ENCODE data around the gene CNIH2.

DNA sequence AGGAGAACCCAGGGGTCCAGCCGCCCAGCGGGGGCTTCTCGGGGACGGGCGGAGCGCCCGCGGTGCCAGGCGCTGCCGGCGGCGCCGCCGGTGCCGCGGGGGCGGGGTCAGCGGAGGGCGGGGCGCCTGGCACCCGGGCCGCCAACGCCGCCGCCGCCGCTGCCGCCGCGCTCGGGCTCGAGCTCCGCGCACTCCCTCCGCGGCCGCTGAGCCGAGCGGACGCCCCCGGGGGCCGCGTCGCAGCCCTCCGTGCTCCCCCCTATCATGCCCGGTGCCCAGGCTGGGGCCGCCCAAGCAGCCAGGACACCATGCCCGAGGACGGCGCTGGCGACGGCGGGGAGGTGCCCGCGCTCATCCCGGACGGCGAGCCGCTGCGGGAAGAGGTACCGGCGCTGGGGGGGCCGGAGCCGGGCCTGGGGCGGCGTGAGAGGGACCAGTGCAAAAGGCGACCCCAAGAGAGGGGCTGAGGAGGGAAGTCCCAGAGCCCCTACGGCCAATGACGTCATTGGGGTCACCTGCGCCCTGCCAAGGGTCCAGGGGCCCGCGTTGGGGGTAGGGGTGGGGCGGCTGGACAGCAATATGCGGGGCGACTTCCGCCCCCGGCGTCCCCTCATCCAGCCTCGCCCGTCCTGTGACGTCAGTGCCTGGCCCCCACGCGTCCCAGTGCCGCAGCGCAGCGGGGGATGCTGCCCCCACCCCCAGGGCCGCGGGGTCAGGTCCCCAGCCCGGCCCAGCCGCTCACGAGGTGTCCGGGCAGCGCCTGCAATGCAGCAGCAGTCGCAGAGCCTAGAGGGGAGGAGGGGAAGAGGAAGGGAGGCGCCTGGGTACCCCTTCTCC is 13.9 kb downstream of the CNIH2 start, which contains the start of gene TMEM151A:
- TF ChIP-seq, protein P1, sequence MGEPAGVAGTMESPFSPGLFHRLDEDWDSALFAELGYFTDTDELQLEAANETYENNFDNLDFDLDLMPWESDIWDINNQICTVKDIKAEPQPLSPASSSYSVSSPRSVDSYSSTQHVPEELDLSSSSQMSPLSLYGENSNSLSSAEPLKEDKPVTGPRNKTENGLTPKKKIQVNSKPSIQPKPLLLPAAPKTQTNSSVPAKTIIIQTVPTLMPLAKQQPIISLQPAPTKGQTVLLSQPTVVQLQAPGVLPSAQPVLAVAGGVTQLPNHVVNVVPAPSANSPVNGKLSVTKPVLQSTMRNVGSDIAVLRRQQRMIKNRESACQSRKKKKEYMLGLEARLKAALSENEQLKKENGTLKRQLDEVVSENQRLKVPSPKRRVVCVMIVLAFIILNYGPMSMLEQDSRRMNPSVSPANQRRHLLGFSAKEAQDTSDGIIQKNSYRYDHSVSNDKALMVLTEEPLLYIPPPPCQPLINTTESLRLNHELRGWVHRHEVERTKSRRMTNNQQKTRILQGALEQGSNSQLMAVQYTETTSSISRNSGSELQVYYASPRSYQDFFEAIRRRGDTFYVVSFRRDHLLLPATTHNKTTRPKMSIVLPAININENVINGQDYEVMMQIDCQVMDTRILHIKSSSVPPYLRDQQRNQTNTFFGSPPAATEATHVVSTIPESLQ (CRISPR knock-in tag; conservative IDR thresholded peaks at IDR 0.05) = no peak
- no peak for TF ChIP-seq SIN3A (IDR thresholded peaks at IDR 0.05; ENCODE audit: borderline replicate concordance, low read depth, low read length)
- TF ChIP-seq, protein P2, sequence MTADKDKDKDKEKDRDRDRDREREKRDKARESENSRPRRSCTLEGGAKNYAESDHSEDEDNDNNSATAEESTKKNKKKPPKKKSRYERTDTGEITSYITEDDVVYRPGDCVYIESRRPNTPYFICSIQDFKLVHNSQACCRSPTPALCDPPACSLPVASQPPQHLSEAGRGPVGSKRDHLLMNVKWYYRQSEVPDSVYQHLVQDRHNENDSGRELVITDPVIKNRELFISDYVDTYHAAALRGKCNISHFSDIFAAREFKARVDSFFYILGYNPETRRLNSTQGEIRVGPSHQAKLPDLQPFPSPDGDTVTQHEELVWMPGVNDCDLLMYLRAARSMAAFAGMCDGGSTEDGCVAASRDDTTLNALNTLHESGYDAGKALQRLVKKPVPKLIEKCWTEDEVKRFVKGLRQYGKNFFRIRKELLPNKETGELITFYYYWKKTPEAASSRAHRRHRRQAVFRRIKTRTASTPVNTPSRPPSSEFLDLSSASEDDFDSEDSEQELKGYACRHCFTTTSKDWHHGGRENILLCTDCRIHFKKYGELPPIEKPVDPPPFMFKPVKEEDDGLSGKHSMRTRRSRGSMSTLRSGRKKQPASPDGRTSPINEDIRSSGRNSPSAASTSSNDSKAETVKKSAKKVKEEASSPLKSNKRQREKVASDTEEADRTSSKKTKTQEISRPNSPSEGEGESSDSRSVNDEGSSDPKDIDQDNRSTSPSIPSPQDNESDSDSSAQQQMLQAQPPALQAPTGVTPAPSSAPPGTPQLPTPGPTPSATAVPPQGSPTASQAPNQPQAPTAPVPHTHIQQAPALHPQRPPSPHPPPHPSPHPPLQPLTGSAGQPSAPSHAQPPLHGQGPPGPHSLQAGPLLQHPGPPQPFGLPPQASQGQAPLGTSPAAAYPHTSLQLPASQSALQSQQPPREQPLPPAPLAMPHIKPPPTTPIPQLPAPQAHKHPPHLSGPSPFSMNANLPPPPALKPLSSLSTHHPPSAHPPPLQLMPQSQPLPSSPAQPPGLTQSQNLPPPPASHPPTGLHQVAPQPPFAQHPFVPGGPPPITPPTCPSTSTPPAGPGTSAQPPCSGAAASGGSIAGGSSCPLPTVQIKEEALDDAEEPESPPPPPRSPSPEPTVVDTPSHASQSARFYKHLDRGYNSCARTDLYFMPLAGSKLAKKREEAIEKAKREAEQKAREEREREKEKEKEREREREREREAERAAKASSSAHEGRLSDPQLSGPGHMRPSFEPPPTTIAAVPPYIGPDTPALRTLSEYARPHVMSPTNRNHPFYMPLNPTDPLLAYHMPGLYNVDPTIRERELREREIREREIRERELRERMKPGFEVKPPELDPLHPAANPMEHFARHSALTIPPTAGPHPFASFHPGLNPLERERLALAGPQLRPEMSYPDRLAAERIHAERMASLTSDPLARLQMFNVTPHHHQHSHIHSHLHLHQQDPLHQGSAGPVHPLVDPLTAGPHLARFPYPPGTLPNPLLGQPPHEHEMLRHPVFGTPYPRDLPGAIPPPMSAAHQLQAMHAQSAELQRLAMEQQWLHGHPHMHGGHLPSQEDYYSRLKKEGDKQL (CRISPR knock-in tag; IDR thresholded peaks at IDR 0.05; ENCODE audit: low read depth) = no peak
- TF ChIP-seq PRPF4 (IDR thresholded peaks at IDR 0.05; ENCODE audit: low read depth, low read length, poor library complexity, severe bottlenecking) = no peak
- no peak for TF ChIP-seq RFX5 (IDR thresholded peaks at IDR 0.05; ENCODE audit: low read depth, low read length)
- TF ChIP-seq, protein P3, sequence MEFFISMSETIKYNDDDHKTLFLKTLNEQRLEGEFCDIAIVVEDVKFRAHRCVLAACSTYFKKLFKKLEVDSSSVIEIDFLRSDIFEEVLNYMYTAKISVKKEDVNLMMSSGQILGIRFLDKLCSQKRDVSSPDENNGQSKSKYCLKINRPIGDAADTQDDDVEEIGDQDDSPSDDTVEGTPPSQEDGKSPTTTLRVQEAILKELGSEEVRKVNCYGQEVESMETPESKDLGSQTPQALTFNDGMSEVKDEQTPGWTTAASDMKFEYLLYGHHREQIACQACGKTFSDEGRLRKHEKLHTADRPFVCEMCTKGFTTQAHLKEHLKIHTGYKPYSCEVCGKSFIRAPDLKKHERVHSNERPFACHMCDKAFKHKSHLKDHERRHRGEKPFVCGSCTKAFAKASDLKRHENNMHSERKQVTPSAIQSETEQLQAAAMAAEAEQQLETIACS (CRISPR knock-in tag; IDR thresholded peaks at IDR 0.05) = no peak
- TF ChIP-seq FOXM1 (CRISPR knock-in tag; IDR thresholded peaks at IDR 0.05) = no peak
- no peak for TF ChIP-seq TCF7 (IDR thresholded peaks at IDR 0.05; ENCODE audit: low read depth)
- TF ChIP-seq NFKBIZ (CRISPR knock-in tag; IDR thresholded peaks at IDR 0.05) = no peak
- no peak for TF ChIP-seq IRF2 (CRISPR knock-in tag; IDR thresholded peaks at IDR 0.05)
- TF ChIP-seq, protein P4, sequence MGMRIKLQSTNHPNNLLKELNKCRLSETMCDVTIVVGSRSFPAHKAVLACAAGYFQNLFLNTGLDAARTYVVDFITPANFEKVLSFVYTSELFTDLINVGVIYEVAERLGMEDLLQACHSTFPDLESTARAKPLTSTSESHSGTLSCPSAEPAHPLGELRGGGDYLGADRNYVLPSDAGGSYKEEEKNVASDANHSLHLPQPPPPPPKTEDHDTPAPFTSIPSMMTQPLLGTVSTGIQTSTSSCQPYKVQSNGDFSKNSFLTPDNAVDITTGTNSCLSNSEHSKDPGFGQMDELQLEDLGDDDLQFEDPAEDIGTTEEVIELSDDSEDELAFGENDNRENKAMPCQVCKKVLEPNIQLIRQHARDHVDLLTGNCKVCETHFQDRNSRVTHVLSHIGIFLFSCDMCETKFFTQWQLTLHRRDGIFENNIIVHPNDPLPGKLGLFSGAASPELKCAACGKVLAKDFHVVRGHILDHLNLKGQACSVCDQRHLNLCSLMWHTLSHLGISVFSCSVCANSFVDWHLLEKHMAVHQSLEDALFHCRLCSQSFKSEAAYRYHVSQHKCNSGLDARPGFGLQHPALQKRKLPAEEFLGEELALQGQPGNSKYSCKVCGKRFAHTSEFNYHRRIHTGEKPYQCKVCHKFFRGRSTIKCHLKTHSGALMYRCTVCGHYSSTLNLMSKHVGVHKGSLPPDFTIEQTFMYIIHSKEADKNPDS (CRISPR knock-in tag; IDR thresholded peaks at IDR 0.05) = no peak

Measured in HepG2 (cell line).